Suppressor macrophage (primary cell): ENCODE measurements around the gene MAD2L2.
A peak's percentile ranks its signal among the peaks of the same experiment; 100 is the strongest.

ENCODE experiments used
- DNase-seq, 4 experiments: peaks; one replicate each; pipeline ENCODE4 v3.0.0-alpha.2; 2020 to 2022

MAD2L2 gene

GRCh38 chr1:11653101-11653860, 27.7 kb downstream of the MAD2L2 start:
- DNase-seq = no peak

GRCh38 chr1:11652203-11652780, 28.7 kb downstream of the MAD2L2 start:
- DNase-seq = no peak

- DNase-seq = no peak
Observed at GRCh38 chr1:11651017-11651416, 29.9 kb downstream of the MAD2L2 start.

GRCh38 chr1:11650331-11650991, 30.5 kb downstream of the MAD2L2 start:
- peak; percentile 75 to 92 (median 85) for DNase-seq

GRCh38 chr1:11649624-11650330, 31.2 kb downstream of the MAD2L2 start:
- no peak for DNase-seq

GRCh38 chr1:11649237-11649623, 31.7 kb downstream of the MAD2L2 start:
- DNase-seq = no peak

GRCh38 chr1:11648732-11649158, 32.2 kb downstream of the MAD2L2 start:
- peak in 1 of 4 experiments; percentile 30 for DNase-seq

GRCh38 chr1:11648039-11648438, 32.9 kb downstream of the MAD2L2 start:
- no peak for DNase-seq

- DNase-seq = no peak
Observed at GRCh38 chr1:11647333-11647732, 33.6 kb downstream of the MAD2L2 start.

GRCh38 chr1:11646317-11646716, 34.6 kb downstream of the MAD2L2 start:
- DNase-seq = no peak

GRCh38 chr1:11645670-11646265, 35.2 kb downstream of the MAD2L2 start:
- peak; percentile 84 to 95 (median 89) for DNase-seq

GRCh38 chr1:11645270-11645669, 35.7 kb downstream of the MAD2L2 start:
- no peak for DNase-seq

GRCh38 chr1:11643782-11644181, 37.2 kb downstream of the MAD2L2 start:
- DNase-seq = no peak

- DNase-seq = peak; percentile 72 to 84 (median 78)
Observed at GRCh38 chr1:11642418-11643017, 38.4 kb downstream of the MAD2L2 start.

- no peak for DNase-seq
Observed at GRCh38 chr1:11641776-11642305, 39.1 kb downstream of the MAD2L2 start.

- DNase-seq = no peak
Observed at GRCh38 chr1:11640944-11641343, 40.0 kb downstream of the MAD2L2 start.

- no peak for DNase-seq
Observed at GRCh38 chr1:11640101-11640500, 40.8 kb downstream of the MAD2L2 start.

- DNase-seq = no peak
Observed at GRCh38 chr1:11639372-11639771, 41.6 kb downstream of the MAD2L2 start.

GRCh38 chr1:11638121-11638520, 42.8 kb downstream of the MAD2L2 start:
- DNase-seq = no peak

- no peak for DNase-seq
Observed at GRCh38 chr1:11634365-11635192, 46.4 kb downstream of the MAD2L2 start.
